Hepatocyte (in vitro differentiated cells): ENCODE measurements around the gene JPH2. TPM values are rescaled to one million over a fixed set of nuclear protein-coding genes. Genes with fewer than 3 reads are reported as not detected.

Source experiments
- DNase-seq: peaks from one replicate; pipeline ENCODE4 v3.0.0-alpha.2; 2016; ENCODE audit warnings: low spot score
- H2AFZ ChIP-seq: fragments of 200-600 bp; sonication (generic); 2 replicates; pipeline ENCODE4 v1.6.0; 2016; ENCODE audit warnings: antibody characterized with exemption, mild to moderate bottlenecking
- H3K27ac ChIP-seq: fragments of 200-600 bp; sonication (generic); 2 replicates; pipeline ENCODE4 v1.5.1; 2016; ENCODE audit warnings: mild to moderate bottlenecking
- H3K27me3 ChIP-seq: fragments of 200-600 bp; sonication (generic); 2 replicates; pipeline ENCODE4 v1.6.1; 2016
- H3K36me3 ChIP-seq: fragments of 200-600 bp; sonication (generic); replicated peaks from 2 replicates; pipeline ENCODE4 v1.5.1; 2016; ENCODE audit warnings: low read depth; ENCODE audit not compliant: insufficient read depth
- H3K4me1 ChIP-seq: fragments of 200-600 bp; sonication (generic); 2 replicates; pipeline ENCODE4 v1.5.1; 2016; ENCODE audit warnings: mild to moderate bottlenecking, moderate library complexity; ENCODE audit not compliant: insufficient read depth
- H3K4me2 ChIP-seq: fragments of 200-600 bp; sonication (generic); 2 replicates; pipeline ENCODE4 v1.6.0; 2016
- H3K4me3 ChIP-seq: fragments of 200-600 bp; sonication (generic); 2 replicates; pipeline ENCODE4 v1.5.1; 2016; ENCODE audit warnings: mild to moderate bottlenecking
- H3K79me2 ChIP-seq: fragments of 200-600 bp; sonication (generic); 2 replicates; pipeline ENCODE4 v1.6.0; 2017; ENCODE audit warnings: mild to moderate bottlenecking
- H3K9me2 ChIP-seq: fragments of 200-600 bp; sonication (generic); replicated peaks from 2 replicates; pipeline ENCODE4 v1.6.0; 2017; ENCODE audit warnings: mild to moderate bottlenecking; ENCODE audit not compliant: insufficient read depth
- H3K9me3 ChIP-seq: fragments of 200-600 bp; sonication (generic); 2 replicates; pipeline ENCODE4 v1.5.1; 2016; ENCODE audit warnings: low read depth, mild to moderate bottlenecking
- H4K20me1 ChIP-seq: fragments of 200-600 bp; sonication (generic); 2 replicates; pipeline ENCODE4 v1.6.0; 2016; ENCODE audit warnings: mild to moderate bottlenecking; ENCODE audit not compliant: insufficient read depth, poor library complexity, severe bottlenecking
- EZH2 ChIP-seq: fragments of 200-600 bp; sonication (generic); IDR thresholded peaks from 2 replicates; pipeline ENCODE4 v1.6.1; 2016; ENCODE audit warnings: antibody characterized with exemption, mild to moderate bottlenecking, borderline replicate concordance
- EZH2phosphoT487 ChIP-seq: fragments of 200-600 bp; sonication (generic); IDR thresholded peaks from one replicate; pipeline ENCODE4 v1.6.1; 2018; ENCODE audit warnings: antibody characterized with exemption, mild to moderate bottlenecking, low read depth, moderate library complexity; ENCODE audit not compliant: unreplicated experiment, severe bottlenecking
- WGBS: methylation state at CpG from one replicate; pipeline ENCODE4 v1.1.6; 2016; ENCODE audit warnings: low lambda C conversion rate; ENCODE audit errors: missing lambda C conversion rate; 5-methylcytosine and 5-hydroxymethylcytosine counted together
- polyA plus RNA-seq: library from polyadenylated mRNA; unstranded; fragments of >200 nt; fragmentation: Nextera tagmentation; extraction: Ambion mirVana; gene quantifications from 2 replicates; pipeline ENCODE4 v1.2.1, GENCODE V29; 2016
- total RNA-seq: library from RNA; depleted of rRNA; stranded (reverse); fragments of >200 nt; gene quantifications from 2 replicates; pipeline ENCODE4 v1.2.3, GENCODE V29; 2014
- TF ChIP-seq, protein P1 (sequence below): fragments of 200-600 bp; sonication (generic); IDR thresholded peaks from 2 replicates; pipeline ENCODE4 v1.5.1; 2016; ENCODE audit warnings: antibody characterized with exemption, mild to moderate bottlenecking; ENCODE audit not compliant: poor library complexity

JPH2 gene
- total and polyA plus RNA-seq, 2 experiments from 2014 or later = 6.6 to 8.3 TPM

DNA sequence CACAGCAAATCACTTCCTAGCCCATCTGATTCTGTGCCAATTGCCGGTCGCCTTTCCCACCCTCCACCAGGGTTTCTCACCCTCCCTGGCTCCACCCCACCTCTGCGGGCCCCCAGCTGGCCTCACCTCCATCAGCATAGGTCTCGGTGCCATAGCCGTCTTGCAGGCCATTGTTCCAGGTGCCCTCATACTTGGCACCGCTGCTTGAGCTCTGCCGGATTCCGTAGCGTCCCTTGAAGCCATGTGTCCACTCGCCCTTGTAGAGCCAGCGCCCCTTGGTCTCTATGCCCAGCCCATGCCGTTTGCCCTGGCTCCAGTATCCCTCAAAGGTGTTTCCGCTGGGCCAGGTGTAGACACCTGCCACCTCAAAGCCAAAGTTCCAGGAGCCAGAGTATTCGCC is 787 bp downstream of the JPH2 start:
- Histone ChIP-seq H2AFZ (no peak overlapping the region), H3K4me3 (no peak overlapping the region), H4K20me1 (no peaks in the 10 kb centered on the region), H3K4me2 (peak overlapping the region; percentile 93), H3K79me2 (no peaks in the 10 kb centered on the region), H3K36me3 (no peaks in the 10 kb centered on the region), H3K9me2 (no peaks in the 10 kb centered on the region), H3K4me1 (peaks cover 26% of the 10 kb centered on the region), H3K27ac (peak overlapping the region; percentile 88), H3K27me3 (no peaks in the 10 kb centered on the region), H3K9me3 (no peaks in the 10 kb centered on the region)
- WGBS = 98% methylated on average over 14 of the region's 14 CpGs
- TF ChIP-seq EZH2phosphoT487 (no peak), EZH2 (no peak)
- TF ChIP-seq, protein P1, sequence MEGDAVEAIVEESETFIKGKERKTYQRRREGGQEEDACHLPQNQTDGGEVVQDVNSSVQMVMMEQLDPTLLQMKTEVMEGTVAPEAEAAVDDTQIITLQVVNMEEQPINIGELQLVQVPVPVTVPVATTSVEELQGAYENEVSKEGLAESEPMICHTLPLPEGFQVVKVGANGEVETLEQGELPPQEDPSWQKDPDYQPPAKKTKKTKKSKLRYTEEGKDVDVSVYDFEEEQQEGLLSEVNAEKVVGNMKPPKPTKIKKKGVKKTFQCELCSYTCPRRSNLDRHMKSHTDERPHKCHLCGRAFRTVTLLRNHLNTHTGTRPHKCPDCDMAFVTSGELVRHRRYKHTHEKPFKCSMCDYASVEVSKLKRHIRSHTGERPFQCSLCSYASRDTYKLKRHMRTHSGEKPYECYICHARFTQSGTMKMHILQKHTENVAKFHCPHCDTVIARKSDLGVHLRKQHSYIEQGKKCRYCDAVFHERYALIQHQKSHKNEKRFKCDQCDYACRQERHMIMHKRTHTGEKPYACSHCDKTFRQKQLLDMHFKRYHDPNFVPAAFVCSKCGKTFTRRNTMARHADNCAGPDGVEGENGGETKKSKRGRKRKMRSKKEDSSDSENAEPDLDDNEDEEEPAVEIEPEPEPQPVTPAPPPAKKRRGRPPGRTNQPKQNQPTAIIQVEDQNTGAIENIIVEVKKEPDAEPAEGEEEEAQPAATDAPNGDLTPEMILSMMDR = no peak
- no peak for DNase-seq

DNA sequence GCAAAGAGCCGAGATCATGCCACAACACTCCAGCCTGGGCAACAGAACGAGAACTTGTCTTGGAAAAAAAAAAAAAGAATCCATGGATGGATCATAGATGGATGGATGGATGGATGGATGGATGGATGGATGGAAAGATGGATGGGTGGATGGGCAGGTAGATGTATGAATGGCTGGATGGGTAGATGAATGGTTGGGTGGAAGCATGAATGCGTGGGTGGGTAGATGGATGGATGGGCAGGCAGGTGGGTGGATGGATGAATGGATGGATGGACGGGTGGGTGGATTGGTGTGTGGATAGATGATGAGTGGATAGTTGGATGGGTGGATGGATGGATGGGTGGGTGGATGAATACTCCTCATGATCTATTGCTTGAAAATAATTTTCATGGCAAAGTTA is 1.4 kb downstream of the JPH2 start:
- no peaks in the 10 kb centered on the region for H3K9me3 ChIP-seq
- H3K27me3 ChIP-seq = no peaks in the 10 kb centered on the region
- no peak overlapping the region for H2AFZ ChIP-seq
- 94% methylated on average over 4 of the region's 4 CpGs for WGBS
- DNase-seq = no peak
- H4K20me1 ChIP-seq = no peaks in the 10 kb centered on the region
- H3K4me2 ChIP-seq = peak overlapping the region; percentile 93
- H3K79me2 ChIP-seq = no peaks in the 10 kb centered on the region
- no peak overlapping the region for H3K27ac ChIP-seq
- H3K36me3 ChIP-seq = no peaks in the 10 kb centered on the region
- no peaks in the 10 kb centered on the region for H3K9me2 ChIP-seq
- TF ChIP-seq EZH2phosphoT487 = no peak
- TF ChIP-seq EZH2 = no peak
- TF ChIP-seq, protein P1 = no peak
- H3K4me1 ChIP-seq = peaks cover 27% of the 10 kb centered on the region
- no peak overlapping the region for H3K4me3 ChIP-seq

DNA sequence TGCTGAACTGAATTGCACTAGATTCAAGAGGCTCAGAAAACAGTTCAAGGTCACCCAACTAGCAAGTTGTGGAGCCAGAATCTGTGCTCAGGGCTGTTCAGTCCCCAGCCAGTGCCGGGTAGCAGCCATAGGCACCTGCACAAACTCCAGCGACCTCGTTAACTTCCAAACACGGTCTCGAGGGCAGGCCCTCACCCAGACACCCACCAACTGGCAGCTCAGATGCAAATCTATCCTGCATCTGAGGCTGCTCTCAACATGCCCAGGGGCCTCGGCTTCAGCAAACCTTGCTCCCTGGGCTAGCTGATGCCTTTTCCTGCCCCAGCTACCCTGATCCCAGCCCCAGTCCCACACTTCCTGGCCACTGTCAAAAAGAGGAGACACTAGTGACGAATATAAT is 3.7 kb downstream of the JPH2 start:
- TF ChIP-seq EZH2 (no peak), EZH2phosphoT487 (no peak)
- TF ChIP-seq, protein P1 = no peak
- Histone ChIP-seq H3K4me1 (peaks cover 28% of the 10 kb centered on the region), H3K9me2 (no peaks in the 10 kb centered on the region), H3K27ac (no peak overlapping the region), H3K4me3 (no peak overlapping the region), H3K4me2 (no peak overlapping the region), H3K9me3 (no peaks in the 10 kb centered on the region), H2AFZ (no peak overlapping the region), H4K20me1 (no peaks in the 10 kb centered on the region), H3K79me2 (no peaks in the 10 kb centered on the region), H3K36me3 (no peaks in the 10 kb centered on the region), H3K27me3 (no peaks in the 10 kb centered on the region)
- no peak for DNase-seq
- WGBS = 64% methylated on average over 7 of the region's 7 CpGs

DNA sequence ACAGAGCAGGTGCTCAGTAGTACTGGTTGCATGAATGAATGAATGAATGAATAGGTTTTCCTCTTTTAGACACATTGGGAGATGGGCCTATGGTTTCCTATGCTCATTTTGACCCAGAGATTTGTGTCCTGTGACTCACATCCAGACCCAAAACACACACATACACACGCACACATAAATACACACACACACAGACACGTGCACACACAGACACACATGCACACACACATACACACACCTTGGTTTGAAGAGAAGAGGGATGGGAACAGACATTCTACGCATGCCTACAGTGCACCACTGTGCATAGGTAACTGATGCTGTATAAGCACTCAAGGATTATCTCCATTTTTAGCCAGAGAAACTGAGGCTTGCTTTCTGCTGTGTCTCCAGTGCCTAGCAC is 4.1 kb downstream of the JPH2 start:
- TF ChIP-seq EZH2 (no peak), EZH2phosphoT487 (no peak)
- TF ChIP-seq, protein P1 = no peak
- no peak overlapping the region for H3K4me3 ChIP-seq
- H3K27me3 ChIP-seq = no peaks in the 10 kb centered on the region
- no peaks in the 10 kb centered on the region for H4K20me1 ChIP-seq
- H3K27ac ChIP-seq = no peak overlapping the region
- no peak overlapping the region for H3K4me2 ChIP-seq
- WGBS = 96% methylated on average over 3 of the region's 3 CpGs
- no peaks in the 10 kb centered on the region for H3K9me3 ChIP-seq
- H3K4me1 ChIP-seq = peaks cover 25% of the 10 kb centered on the region
- no peaks in the 10 kb centered on the region for H3K9me2 ChIP-seq
- H3K79me2 ChIP-seq = no peaks in the 10 kb centered on the region
- DNase-seq = no peak
- H2AFZ ChIP-seq = no peak overlapping the region
- H3K36me3 ChIP-seq = no peaks in the 10 kb centered on the region
